ENCODE results near the gene TSPAN17.

The TSPAN17 gene

DNA sequence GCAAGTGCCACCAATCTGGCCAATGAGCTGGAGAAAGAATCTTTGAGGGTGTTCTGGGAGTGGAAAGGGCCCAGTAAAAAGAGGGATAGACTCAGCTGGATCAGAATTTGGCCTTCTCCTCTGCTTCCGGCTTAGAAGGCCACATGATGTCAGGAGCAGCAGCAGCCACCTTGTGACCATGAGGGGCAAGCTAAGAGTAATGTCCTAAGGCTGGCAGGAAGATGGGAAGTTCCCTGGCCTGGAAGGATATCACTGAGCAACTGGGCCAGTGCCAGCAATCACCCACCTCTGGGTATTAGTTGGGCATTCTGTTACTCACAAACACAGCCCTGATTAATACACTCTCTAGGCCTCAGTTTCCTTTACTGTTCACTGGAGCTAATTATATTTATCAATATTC lies 44.2 kb downstream of the TSPAN17 start:
- 93% methylated on average over 1 of the region's 1 CpG for WGBS

GRCh38 chr5:176692326-176692725 lies 45.0 kb downstream of the TSPAN17 start:
- no peak for DNase-seq
- no peak overlapping the region for H2BK12ac ChIP-seq (ENCODE audit: low read length in 2 of 2)
- no peak overlapping the region for H3K9ac ChIP-seq (ENCODE audit: low read length)
- H4K91ac ChIP-seq (ENCODE audit: low read length) = no peak overlapping the region
- H2BK120ac ChIP-seq (ENCODE audit: low read depth, low read length) = no peak overlapping the region
- H3K4me1 ChIP-seq (ENCODE audit: control insufficient read depth, insufficient read depth, low read depth, low read length) = no peaks in the 10 kb centered on the region
- no peak overlapping the region for H2BK5ac ChIP-seq (ENCODE audit: low read depth, low read length, poor library complexity, severe bottlenecking)
- peaks cover 85 to 96% of the 10 kb centered on the region in 2 experiments for H3K27me3 ChIP-seq (ENCODE audit: control insufficient read depth in 1 of 2, insufficient read depth in 1 of 2, low read length in 2 of 2)
- H3K4me2 ChIP-seq (ENCODE audit: low read length, poor library complexity, severe bottlenecking) = no peak overlapping the region
- H3K23ac ChIP-seq (ENCODE audit: low read length in 2 of 2) = no peak overlapping the region
- H3K27ac ChIP-seq (ENCODE audit: low read length, poor library complexity, severe bottlenecking) = no peak overlapping the region
- no peak overlapping the region for H3K4me3 ChIP-seq (ENCODE audit: insufficient read depth in 1 of 2, low read depth in 1 of 2, low read length in 2 of 2)
- no peak overlapping the region for H3K18ac ChIP-seq (ENCODE audit: low read depth in 1 of 2, low read length in 2 of 2)
- H2AK5ac ChIP-seq (ENCODE audit: low read length, severe bottlenecking) = no peak overlapping the region
- H2BK15ac ChIP-seq (ENCODE audit: low read depth, poor library complexity, severe bottlenecking) = no peak overlapping the region
- no peaks in the 10 kb centered on the region for H3K79me1 ChIP-seq (replicated peaks; ENCODE audit: low read length, poor library complexity, severe bottlenecking)
- H3K9me3 ChIP-seq (ENCODE audit: control insufficient read depth, low read length) = peaks cover 5% of the 10 kb centered on the region
- no peak overlapping the region for H2AFZ ChIP-seq (ENCODE audit: low read depth, low read length)
- no peaks in the 10 kb centered on the region for H3K36me3 ChIP-seq (ENCODE audit: control insufficient read depth in 1 of 2, insufficient read depth in 2 of 2, low read depth in 1 of 2, low read length in 2 of 2)
- H4K8ac ChIP-seq (ENCODE audit: low read length) = no peak overlapping the region
- WGBS = 71% methylated on average over 5 of the region's 5 CpGs
- no peak overlapping the region for H3K14ac ChIP-seq (ENCODE audit: low read length in 2 of 2)
- H3K4ac ChIP-seq (ENCODE audit: low read depth in 1 of 2, low read length in 2 of 2) = no peak overlapping the region

More for the DNA sequence above, 44.2 kb downstream of the TSPAN17 start:
- Histone ChIP-seq H3K36me3 (ENCODE audit: control insufficient read depth in 1 of 2, insufficient read depth in 2 of 2, low read depth in 1 of 2, low read length in 2 of 2) (no peaks in the 10 kb centered on the region), H2AFZ (ENCODE audit: low read depth, low read length) (no peak overlapping the region), H2BK12ac (ENCODE audit: low read length in 2 of 2) (no peak overlapping the region), H3K4me1 (ENCODE audit: control insufficient read depth, insufficient read depth, low read depth, low read length) (no peaks in the 10 kb centered on the region), H2AK5ac (ENCODE audit: low read length, severe bottlenecking) (no peak overlapping the region), H3K4me2 (ENCODE audit: low read length, poor library complexity, severe bottlenecking) (no peak overlapping the region), H3K4me3 (ENCODE audit: insufficient read depth in 1 of 2, low read depth in 1 of 2, low read length in 2 of 2) (no peak overlapping the region), H2BK5ac (ENCODE audit: low read depth, low read length, poor library complexity, severe bottlenecking) (no peak overlapping the region), H4K8ac (ENCODE audit: low read length) (no peak overlapping the region), H3K23ac (ENCODE audit: low read length in 2 of 2) (no peak overlapping the region), H4K91ac (ENCODE audit: low read length) (no peak overlapping the region), H3K27me3 (ENCODE audit: control insufficient read depth in 1 of 2, insufficient read depth in 1 of 2, low read length in 2 of 2) (peaks cover 76 to 89% of the 10 kb centered on the region in 2 experiments), H3K18ac (ENCODE audit: low read depth in 1 of 2, low read length in 2 of 2) (no peak overlapping the region), H3K4ac (ENCODE audit: low read depth in 1 of 2, low read length in 2 of 2) (no peak overlapping the region), H3K14ac (ENCODE audit: low read length in 2 of 2) (no peak overlapping the region), H3K27ac (ENCODE audit: low read length, poor library complexity, severe bottlenecking) (no peak overlapping the region), H3K79me1 (replicated peaks; ENCODE audit: low read length, poor library complexity, severe bottlenecking) (no peaks in the 10 kb centered on the region), H2BK120ac (ENCODE audit: low read depth, low read length) (no peak overlapping the region), H3K9ac (ENCODE audit: low read length) (no peak overlapping the region), H2BK15ac (ENCODE audit: low read depth, poor library complexity, severe bottlenecking) (no peak overlapping the region), H3K9me3 (ENCODE audit: control insufficient read depth, low read length) (peaks cover 5% of the 10 kb centered on the region)
- no peak for DNase-seq

DNA sequence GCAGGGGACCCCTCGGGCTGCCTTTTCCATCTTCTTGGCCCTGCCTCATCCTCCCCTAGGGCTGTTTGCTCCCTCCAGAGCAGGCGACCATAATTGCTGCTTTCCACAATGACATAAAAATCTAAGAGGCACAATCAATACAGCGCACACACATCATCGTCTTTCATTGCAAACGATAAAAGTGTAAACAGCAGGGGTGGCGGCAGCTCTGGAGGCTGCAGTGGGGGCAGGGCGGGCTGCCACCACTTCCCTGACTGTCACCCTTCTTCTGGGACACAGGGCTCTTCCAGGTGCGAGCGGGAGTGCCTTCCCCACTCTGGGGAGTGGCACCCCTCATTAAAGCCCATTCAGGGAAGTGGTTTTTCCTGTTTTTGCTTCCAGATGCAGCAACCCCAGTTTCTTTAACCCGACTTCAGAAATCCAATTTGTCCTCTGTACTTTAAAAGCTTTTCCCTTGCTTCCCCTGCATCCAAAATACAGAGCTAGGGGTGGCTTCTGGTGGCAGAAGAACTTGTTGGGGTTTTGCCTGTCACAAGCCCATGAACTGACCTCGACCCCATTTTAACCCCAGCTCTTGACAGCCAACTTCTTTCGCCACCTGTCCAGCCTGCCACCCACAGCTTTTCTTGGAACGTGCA lies 45.7 kb downstream of the TSPAN17 start:
- Histone ChIP-seq H3K9ac (ENCODE audit: low read length) (no peak overlapping the region), H3K14ac (ENCODE audit: low read length in 2 of 2) (no peak overlapping the region), H3K4ac (ENCODE audit: low read depth in 1 of 2, low read length in 2 of 2) (no peak overlapping the region), H3K27ac (ENCODE audit: low read length, poor library complexity, severe bottlenecking) (no peak overlapping the region), H3K36me3 (ENCODE audit: control insufficient read depth in 1 of 2, insufficient read depth in 2 of 2, low read depth in 1 of 2, low read length in 2 of 2) (no peaks in the 10 kb centered on the region), H2AK5ac (ENCODE audit: low read length, severe bottlenecking) (no peak overlapping the region), H3K4me1 (ENCODE audit: control insufficient read depth, insufficient read depth, low read depth, low read length) (no peaks in the 10 kb centered on the region), H3K23ac (ENCODE audit: low read length in 2 of 2) (no peak overlapping the region), H2BK15ac (ENCODE audit: low read depth, poor library complexity, severe bottlenecking) (no peak overlapping the region), H3K18ac (ENCODE audit: low read depth in 1 of 2, low read length in 2 of 2) (no peak overlapping the region), H2BK5ac (ENCODE audit: low read depth, low read length, poor library complexity, severe bottlenecking) (no peak overlapping the region), H2BK120ac (ENCODE audit: low read depth, low read length) (no peak overlapping the region), H2BK12ac (ENCODE audit: low read length in 2 of 2) (no peak overlapping the region), H3K9me3 (ENCODE audit: control insufficient read depth, low read length) (peaks cover under 1% of the 10 kb centered on the region), H3K79me1 (replicated peaks; ENCODE audit: low read length, poor library complexity, severe bottlenecking) (no peaks in the 10 kb centered on the region), H3K27me3 (ENCODE audit: control insufficient read depth in 1 of 2, insufficient read depth in 1 of 2, low read length in 2 of 2) (peaks cover 91 to 96% of the 10 kb centered on the region in 2 experiments), H3K4me2 (ENCODE audit: low read length, poor library complexity, severe bottlenecking) (no peak overlapping the region), H4K91ac (ENCODE audit: low read length) (no peak overlapping the region), H3K4me3 (ENCODE audit: insufficient read depth in 1 of 2, low read depth in 1 of 2, low read length in 2 of 2) (no peak overlapping the region), H2AFZ (ENCODE audit: low read depth, low read length) (no peak overlapping the region), H4K8ac (ENCODE audit: low read length) (no peak overlapping the region)
- WGBS = 51% methylated on average over 12 of the region's 13 CpGs
- DNase-seq = no peak

DNA sequence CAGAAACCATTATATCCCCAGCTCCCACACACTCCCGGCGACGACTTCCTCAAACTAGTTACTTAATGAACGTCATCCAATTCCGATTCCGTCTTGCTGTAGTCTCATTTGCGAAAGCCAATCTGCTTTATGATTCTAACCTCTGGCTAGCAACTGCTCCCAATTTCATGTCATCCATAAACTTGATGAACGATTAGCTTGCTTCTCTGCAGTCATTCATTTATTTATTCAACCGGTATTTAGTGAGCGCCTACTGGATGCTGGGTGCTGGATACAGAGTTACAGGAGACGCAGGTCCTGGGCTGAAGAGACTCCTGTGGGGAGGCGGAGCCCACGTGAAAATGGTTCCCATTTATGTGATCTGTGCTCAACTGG lies 46.2 kb downstream of the TSPAN17 start:
- H3K4ac ChIP-seq (ENCODE audit: low read depth in 1 of 2, low read length in 2 of 2) = no peak overlapping the region
- no peak for DNase-seq
- H2AFZ ChIP-seq (ENCODE audit: low read depth, low read length) = no peak overlapping the region
- no peaks in the 10 kb centered on the region for H3K4me1 ChIP-seq (ENCODE audit: control insufficient read depth, insufficient read depth, low read depth, low read length)
- H3K4me3 ChIP-seq (ENCODE audit: insufficient read depth in 1 of 2, low read depth in 1 of 2, low read length in 2 of 2) = no peak overlapping the region
- no peak overlapping the region for H3K14ac ChIP-seq (ENCODE audit: low read length in 2 of 2)
- no peak overlapping the region for H2BK12ac ChIP-seq (ENCODE audit: low read length in 2 of 2)
- H3K4me2 ChIP-seq (ENCODE audit: low read length, poor library complexity, severe bottlenecking) = no peak overlapping the region
- H2BK5ac ChIP-seq (ENCODE audit: low read depth, low read length, poor library complexity, severe bottlenecking) = no peak overlapping the region
- WGBS = 83% methylated on average over 13 of the region's 13 CpGs
- H3K23ac ChIP-seq (ENCODE audit: low read length in 2 of 2) = no peak overlapping the region
- H4K91ac ChIP-seq (ENCODE audit: low read length) = no peak overlapping the region
- H2BK120ac ChIP-seq (ENCODE audit: low read depth, low read length) = no peak overlapping the region
- no peaks in the 10 kb centered on the region for H3K36me3 ChIP-seq (ENCODE audit: control insufficient read depth in 1 of 2, insufficient read depth in 2 of 2, low read depth in 1 of 2, low read length in 2 of 2)
- H3K18ac ChIP-seq (ENCODE audit: low read depth in 1 of 2, low read length in 2 of 2) = no peak overlapping the region
- H2BK15ac ChIP-seq (ENCODE audit: low read depth, poor library complexity, severe bottlenecking) = no peak overlapping the region
- H4K8ac ChIP-seq (ENCODE audit: low read length) = no peak overlapping the region
- H2AK5ac ChIP-seq (ENCODE audit: low read length, severe bottlenecking) = no peak overlapping the region
- H3K27ac ChIP-seq (ENCODE audit: low read length, poor library complexity, severe bottlenecking) = no peak overlapping the region
- peaks cover 95 to 96% of the 10 kb centered on the region in 2 experiments for H3K27me3 ChIP-seq (ENCODE audit: control insufficient read depth in 1 of 2, insufficient read depth in 1 of 2, low read length in 2 of 2)
- H3K9ac ChIP-seq (ENCODE audit: low read length) = no peak overlapping the region
- H3K79me1 ChIP-seq (replicated peaks; ENCODE audit: low read length, poor library complexity, severe bottlenecking) = no peaks in the 10 kb centered on the region
- H3K9me3 ChIP-seq (ENCODE audit: control insufficient read depth, low read length) = no peaks in the 10 kb centered on the region

Data from mesenchymal stem cell (in vitro differentiated cells and primary cell).